ENCODE measurements around the gene RFX1.

Gene RFX1

DNA sequence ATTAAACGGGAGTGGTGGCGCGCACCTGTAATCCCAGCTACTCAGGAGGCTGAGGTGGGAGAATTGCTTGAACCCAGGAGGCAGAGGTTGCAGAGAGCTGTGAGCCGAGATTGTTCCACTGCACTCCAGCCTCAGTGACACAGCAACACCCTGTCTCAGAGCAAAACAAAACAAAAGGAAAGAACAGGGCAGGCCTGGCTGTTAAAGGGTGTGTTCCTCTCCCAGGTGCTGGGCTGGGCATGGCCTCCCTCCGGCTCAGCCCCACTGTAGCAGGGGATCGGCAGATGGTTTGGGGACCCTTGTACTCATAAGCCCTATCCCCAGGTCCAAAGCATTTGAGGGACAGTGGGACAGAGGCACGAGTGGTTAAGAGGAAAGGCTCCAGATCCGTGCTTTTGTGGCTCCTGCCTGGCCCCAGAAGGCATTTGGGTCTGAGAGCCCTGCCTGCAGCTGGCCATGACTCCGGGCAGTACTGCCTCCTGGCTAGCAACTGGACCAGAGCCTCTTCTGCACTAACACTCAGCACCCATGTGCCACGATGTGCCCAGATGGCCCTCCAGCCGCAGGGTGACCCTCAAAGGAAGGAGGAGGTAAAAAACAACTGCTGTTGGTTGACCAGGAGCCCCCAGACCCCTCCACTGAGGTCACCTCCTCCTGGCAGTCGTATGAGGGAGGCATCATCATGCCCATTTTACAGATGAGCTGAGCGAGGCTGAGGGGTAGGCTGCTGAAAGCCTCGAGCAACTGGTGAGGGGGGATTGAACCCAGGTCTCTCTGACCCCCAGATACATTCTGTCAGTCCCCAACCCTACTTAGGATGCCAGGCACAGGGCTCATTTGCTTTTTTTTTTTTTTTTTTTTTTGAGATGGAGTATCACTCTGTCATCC, 10.0 kb downstream of the RFX1 start:
- DNase-seq = no peak

DNA sequence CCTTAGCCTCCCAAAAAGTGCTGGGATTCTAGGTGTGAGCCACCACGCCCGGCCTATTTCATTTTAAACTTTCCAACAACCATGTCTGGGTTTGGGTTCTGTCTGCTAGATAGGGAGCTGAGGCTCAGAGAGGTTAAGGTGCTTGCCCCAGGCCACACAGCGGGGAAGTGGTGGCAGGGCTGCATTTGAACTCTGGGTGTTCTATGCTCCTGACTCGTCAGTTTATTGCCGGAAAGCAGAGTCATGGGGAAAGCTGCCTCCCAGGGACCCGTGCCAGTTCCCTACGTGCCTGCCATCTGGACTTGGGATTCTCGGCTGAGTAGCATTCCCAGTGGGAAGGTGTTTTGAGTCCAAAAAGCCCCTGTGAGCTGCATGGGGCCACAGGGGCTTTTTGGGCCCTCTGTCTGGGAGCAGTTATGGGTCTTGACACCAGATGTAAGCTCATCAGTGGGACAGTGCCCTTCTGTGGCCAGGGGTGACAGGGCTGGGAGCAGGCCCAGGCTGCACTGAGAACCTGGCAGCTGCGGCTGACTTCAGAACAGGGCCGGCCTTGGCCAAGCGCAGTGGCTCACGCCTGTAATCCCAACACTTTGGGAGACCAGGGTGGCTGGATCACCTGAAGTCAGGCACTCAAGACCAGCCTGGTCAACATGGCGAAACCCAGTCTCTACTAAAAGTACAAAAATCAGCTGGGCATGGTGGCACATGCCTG, 10.9 kb downstream of the RFX1 start:
- no peak for DNase-seq

GRCh38 chr19:13993590-13994300, 12.4 kb downstream of the RFX1 start:
- no peak for DNase-seq

GRCh38 chr19:13992025-13992424, 14.1 kb downstream of the RFX1 start:
- no peak for DNase-seq

DNA sequence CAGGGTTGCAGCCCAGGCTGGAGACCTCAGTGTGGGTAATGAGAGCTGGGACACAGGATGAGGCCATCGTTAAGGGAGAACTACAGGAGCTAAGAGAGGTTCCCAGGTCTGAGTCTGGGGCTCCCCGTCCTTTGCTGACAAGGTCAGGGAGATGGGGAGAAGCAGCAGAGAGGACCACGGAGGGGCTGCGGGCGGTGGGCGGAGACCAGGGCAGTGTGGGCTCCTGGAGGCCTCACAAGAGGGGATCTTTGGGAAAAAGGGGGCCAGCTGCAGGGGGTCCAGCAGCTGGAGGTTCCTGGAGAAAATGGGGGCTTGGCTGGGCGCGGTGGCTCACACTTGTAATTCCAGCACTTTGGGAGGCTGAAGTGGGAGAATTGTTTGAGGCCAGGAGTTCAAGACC, 16.0 kb downstream of the RFX1 start:
- DNase-seq = no peak

- no peak for DNase-seq
Measured at GRCh38 chr19:13989487-13989886, 16.6 kb downstream of the RFX1 start.

GRCh38 chr19:13987101-13987890, 18.8 kb downstream of the RFX1 start:
- no peak for DNase-seq

DNA sequence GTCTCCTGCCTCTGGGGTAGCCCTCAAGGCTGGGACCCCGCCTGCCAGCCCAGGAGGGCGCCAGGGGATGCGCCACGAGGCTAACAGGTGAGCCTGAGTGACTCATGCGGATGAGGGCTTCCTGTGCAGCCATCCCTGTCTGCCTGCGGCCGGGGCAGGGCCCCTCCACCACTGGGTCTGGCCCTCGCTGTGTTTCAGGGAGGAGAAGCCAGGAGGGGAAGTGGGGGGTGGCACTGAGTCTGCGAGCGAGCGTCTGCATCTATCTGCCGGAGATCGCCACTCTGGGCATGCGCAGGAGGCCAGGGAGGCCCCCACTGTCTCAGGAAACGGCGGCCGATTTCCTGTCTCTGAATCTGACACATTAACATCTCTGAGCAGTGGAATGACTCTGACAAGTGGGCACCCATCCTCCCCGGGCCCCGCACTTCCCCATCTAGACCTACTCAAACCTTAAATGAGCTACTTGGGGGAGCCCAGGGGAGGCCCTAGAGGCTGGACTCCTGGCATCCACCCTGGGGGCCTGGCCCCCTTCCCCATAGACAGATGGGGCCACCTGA, 19.7 kb downstream of the RFX1 start:
- DNase-seq = peak; percentile 47

GRCh38 chr19:13985771-13986347, 20.3 kb downstream of the RFX1 start:
- DNase-seq = no peak

DNA sequence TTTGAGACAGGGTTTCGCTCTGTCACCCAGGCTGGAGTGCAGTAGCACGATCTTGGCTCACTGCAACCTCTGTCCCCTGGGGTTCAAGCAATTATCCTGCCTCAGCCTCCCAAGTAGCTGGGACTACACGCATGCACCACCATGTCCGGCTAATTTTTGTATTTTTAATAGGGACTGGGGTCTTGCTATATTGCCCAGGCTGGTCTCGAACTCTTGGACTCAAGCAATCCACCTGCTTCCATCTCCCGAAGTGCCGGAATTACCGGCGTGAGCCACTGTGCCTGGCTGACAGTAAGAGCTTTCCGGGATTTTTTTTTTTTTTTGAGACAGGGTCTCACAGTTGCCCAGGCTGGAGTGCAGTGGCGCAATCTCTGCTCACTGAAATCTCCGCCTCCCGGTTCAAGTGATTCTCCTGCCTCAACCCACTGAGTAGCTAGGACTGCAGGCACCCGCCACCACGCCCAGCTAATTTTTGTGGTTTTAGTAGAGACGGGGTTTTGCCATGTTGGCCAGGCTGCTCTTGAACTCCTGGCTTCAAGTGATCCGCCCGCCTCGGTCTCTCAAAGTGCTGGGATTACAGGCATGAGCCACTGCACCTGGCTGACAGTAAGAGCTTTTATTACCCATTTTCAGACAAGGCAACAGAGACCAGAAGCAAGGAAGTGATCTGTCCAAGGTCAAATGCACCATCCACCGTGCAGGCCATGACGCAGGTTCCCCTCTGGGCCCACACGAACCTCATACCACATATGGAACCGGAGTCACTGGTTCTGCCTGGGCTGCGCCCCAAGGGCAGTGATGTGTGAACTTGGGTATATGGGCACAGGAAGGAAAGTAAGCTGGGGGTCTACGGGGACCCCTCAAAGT, 21.0 kb downstream of the RFX1 start:
- DNase-seq = no peak

DNA sequence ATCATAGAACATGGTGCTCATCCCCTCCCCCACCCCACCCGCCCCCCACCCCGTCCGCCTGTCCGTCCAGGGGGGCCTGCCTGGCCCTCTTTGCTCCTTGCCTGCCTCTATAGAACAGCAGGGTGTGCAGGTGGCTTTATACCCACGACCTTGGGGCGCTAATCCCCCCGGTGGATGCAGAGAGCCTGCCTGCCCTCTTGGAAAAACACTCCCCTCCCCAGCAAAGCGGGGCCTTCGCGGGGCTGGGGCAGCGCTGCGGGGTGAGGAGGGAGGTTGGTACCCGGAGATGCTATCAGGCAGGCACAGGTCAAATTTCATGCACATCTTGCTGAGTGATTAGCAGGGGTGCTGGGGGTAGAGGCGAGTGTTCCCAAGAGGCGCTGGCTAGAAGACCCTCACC, 21.9 kb downstream of the RFX1 start:
- no peak for DNase-seq

DNA sequence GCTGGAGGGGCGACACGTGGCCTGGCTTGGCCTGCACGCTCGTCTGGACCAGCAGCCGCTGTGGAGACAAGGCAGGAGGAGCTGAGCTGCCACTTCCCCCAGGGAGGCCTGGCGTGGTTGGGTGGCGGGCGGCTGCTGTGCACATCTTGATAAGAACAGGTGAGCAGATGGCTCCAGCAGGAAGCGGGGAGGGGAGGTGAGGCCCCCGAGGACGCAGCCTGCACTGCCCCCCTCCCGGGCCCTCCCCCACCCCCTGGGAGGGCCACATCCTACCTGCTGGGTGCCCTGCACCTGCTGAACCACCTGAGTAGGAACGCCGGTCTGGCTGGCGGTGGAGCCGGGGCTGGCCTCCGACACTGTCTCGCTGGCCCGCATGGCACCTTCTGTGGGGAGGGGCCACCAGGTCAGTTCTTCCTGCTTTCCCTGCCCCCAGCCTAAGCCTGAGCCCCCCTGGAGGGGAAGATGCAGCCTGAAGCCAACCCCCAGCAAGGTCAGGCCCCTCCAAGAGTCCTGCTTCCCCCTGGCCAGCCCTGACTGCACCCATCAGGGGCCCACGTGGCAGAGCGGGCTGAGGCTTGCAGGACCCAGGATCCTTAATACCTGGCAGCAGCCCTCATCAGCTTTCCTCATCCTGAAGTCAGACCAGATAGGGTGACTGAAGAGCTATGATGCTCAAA, 22.8 kb downstream of the RFX1 start:
- DNase-seq = peak; percentile 58

DNA sequence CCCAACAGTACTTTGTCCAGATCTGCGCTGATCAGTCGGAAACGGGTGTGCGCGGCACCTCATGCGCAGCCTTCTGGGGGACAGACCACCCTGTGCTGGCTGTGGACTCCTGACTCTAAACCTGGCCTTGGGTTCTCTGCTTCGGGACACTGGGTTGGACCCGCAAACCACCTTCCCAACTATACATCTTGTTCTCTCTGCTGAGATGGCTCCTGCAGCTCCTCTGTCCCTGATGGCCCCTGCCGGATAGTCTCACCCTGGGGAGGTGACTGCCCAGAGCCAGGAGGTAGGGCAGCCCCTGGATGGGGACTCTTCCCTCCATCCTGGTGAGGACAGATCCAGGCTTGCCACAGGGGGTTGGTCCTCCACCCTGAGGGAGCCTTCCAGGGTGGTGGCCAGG, 23.3 kb downstream of the RFX1 start:
- no peak for DNase-seq

- no peak for DNase-seq
Measured at GRCh38 chr19:13981988-13982501, 24.1 kb downstream of the RFX1 start.

DNA sequence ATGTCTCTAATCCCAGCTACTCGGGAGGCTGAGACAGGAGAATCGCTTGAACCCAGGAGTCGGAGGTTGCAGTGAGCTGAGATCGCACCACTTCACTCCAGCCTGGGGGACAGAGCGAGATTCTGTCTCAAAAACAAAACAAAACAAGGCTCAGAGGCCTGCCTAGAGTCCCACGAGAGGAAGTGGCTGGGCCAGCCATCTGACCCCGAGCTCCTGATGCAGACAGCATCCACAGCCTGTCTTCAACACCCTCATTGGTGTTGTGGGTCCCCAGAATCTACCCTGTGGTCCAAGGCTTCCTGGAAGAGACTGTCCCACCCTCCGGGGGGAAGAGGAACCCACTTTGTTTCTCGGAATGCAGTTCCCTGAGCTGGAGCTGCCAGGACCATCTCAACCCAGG, 24.7 kb downstream of the RFX1 start:
- DNase-seq = no peak

DNA sequence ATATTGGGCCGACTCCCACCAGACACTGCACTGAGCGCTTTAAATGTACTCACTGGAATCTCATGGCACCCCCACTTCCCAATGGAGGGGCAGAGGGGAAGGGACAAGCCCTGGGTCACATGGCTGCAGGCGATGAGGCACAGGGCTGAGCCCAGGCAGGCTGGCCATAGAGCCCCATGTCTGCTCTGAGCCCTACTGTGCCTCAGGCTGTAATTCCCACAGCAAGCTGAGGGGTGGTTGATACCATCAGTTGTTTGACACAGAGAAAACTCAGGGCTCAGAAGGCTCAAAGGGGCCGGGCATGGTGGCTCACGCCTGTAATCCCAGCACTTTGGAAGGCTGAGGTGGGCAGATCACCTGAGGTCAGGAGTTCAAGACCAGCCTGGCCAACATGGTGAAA, 25.1 kb downstream of the RFX1 start:
- no peak for DNase-seq

GRCh38 chr19:13980340-13980739, 25.8 kb downstream of the RFX1 start:
- DNase-seq = no peak

DNA sequence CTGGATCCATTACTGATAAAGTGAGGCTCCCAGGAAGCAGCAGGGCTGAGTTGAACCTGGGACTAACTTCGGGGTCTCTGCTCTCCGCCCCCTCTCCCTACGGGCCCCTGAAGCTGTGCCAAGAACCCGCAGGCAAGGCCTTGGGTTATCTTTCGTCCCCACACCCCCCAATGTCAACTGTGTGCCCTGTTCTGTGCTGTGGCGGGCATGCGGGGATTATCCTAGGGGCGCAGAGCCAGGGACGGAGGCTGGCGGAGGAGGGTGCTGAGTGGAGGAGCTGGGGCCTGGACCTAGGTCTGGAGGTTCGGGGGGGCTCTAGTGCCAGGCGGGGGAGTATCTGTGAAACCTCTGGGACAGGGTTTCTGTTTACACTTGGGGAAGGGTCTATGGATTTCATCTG, 26.4 kb downstream of the RFX1 start:
- no peak for DNase-seq

- no peak for DNase-seq
Measured at GRCh38 chr19:13979244-13979615, 26.9 kb downstream of the RFX1 start.
